ENCODE measurements around the gene MTMR3.
"Not testable (repeated sequence)": the region's sequence is repeated elsewhere in the genome, so short reads cannot be mapped to it uniquely, and the experiment has no call there.

MTMR3 gene

DNA sequence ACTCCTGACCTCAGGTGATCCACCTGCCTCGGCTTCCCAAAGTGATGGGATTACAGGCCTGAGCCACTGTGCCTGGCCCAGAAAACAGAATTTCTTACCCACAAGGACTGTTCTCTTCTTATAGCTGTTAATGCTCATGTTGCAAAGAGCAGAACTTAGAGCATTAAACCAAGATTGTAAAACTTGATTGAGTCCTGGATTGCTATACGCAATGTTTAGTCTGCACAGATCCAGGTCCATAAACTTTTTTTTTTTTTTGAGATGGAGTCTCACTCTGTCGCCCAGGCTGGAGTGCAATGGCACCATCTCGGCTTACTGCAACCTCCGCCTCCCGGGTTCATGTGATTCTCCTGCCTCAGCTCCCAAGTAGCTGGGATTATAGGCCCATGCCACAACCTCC lies 178.1 kb downstream of the MTMR3 start:
- DNase-seq: not testable (repeated sequence)

GRCh38 chr22:30062259-30062658 lies 179.3 kb downstream of the MTMR3 start:
- DNase-seq: no peak

DNA sequence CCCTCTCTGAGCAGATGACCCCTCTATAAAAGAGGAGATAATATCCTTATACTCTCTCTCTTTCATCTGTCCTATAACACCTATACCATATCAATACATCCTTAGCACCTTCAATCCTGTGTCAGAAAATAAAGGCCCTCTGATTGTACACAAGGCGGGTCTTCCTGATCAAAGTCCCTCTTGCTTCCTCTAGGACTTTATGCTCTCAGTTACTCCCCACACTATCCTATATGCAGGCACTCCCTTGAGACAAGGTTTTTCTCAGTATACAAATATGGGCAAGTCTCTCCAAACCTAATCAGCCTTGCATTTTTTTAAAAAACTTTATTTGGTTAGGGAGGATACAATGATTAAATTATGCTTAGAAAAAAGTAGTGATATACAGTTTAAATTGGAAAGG lies 180.0 kb downstream of the MTMR3 start:
- no peak for DNase-seq

DNA sequence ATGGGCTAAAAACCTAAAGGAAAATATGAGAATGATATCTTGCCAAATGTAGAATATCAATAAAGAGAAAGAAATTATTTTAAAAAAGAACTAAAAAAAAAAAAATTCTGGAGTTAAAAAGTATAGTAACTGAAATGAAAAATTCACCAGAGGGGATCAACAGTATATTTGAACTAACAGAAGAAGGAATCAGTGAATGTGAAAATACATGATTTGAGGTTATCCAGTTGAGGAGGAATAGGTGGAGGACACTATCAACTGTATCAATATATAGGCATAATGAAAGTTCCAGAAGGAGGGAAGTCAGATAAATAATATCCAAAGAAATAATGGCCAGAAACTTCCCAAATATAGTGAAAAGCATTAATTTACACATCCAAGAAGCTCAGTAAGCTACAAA lies 181.2 kb downstream of the MTMR3 start:
- no peak for DNase-seq

DNA sequence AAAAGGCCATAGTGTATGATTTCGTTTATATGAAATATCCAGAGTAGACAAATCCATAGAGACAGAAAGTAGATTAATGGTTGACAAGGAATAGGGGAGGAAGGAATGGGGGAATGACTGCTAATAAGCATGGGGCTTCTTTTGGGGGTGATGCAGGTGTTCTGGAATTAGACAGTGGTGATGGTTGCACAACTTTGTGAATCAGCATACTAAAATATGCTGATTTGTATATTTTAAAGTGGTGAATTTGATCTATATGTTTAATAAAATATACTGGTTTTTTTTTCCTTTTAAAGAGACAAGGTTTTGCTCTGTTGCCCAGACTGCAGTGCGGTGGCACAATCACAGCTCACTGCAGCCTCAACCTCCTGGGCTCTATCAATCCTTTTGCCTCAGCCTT lies 190.8 kb downstream of the MTMR3 start:
- no peak for DNase-seq

DNA sequence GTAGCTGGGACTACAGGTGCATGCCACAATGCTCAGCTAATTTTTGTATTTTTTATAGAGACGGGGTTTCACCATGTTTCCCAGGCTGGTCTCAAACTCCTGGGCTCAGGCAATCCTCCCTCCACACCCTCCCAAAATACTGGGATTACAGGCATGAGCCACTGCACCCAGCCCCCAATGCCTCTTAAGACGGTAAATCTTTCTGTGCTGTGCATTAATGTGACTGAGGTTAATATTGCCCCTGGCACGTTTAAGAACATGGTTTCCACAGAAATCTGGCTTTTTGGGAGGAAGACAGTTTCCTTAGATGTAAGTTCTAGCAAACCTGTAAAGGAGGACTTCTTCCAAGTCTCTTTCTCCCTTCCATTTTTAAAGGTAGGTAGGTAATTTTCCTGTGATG lies 191.2 kb downstream of the MTMR3 start:
- DNase-seq: no peak

DNA sequence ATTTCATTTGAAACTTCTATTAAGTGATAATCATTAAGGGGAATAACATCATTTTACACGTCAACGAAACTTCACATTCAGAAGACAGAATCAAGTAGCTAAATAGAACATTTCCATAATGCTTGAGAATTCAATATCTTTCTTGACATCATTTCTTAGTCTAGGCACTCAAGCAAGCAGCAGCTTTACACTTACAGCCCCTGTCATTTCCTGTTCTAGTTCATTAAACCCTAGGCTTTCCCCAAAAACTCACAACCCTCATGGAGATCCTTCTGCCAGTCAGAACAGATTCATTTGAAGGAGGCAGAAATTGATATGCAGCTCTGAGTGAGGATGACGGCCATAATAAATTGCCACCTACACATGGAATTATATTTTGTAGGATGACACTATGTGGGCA lies 192.0 kb downstream of the MTMR3 start:
- DNase-seq: no peak

GRCh38 chr22:30077279-30077880 lies 194.4 kb downstream of the MTMR3 start:
- DNase-seq: no peak

- peak; percentile 16 to 25 for DNase-seq
These were observed 195.6 kb downstream of the MTMR3 start for GRCh38 chr22:30078320-30079311.

GRCh38 chr22:30079952-30080533 lies 197.1 kb downstream of the MTMR3 start, which contains the start of gene HORMAD2:
Gene HORMAD2, plus strand, starts transcription at chr22:30080464. Its CDS starts 13,489 bp downstream, at chr22:30093953.
- no peak for DNase-seq

All from Kasumi-1 (cell line).